22Rv1 (cell line): ENCODE results near the gene CEP152.

Experiments used
- ZFX ChIP-seq: fragments of 450-650 bp; IDR thresholded peaks from 2 replicates; pipeline ENCODE4 v1.6.1; 2017; ENCODE audit warnings: antibody characterized with exemption, borderline replicate concordance
- TF ChIP-seq, protein P1 (sequence below): fragments of 450-650 bp; IDR thresholded peaks from 2 replicates; pipeline ENCODE4 v1.5.1; 2017; ENCODE audit warnings: mild to moderate bottlenecking

GRCh38 chr15:48696627-48697312, 114.1 kb downstream of the CEP152 start:
- TF ChIP-seq, protein P1, sequence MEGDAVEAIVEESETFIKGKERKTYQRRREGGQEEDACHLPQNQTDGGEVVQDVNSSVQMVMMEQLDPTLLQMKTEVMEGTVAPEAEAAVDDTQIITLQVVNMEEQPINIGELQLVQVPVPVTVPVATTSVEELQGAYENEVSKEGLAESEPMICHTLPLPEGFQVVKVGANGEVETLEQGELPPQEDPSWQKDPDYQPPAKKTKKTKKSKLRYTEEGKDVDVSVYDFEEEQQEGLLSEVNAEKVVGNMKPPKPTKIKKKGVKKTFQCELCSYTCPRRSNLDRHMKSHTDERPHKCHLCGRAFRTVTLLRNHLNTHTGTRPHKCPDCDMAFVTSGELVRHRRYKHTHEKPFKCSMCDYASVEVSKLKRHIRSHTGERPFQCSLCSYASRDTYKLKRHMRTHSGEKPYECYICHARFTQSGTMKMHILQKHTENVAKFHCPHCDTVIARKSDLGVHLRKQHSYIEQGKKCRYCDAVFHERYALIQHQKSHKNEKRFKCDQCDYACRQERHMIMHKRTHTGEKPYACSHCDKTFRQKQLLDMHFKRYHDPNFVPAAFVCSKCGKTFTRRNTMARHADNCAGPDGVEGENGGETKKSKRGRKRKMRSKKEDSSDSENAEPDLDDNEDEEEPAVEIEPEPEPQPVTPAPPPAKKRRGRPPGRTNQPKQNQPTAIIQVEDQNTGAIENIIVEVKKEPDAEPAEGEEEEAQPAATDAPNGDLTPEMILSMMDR, result no peak
- no peak for TF ChIP-seq ZFX
